GM20431 (cell line): ENCODE measurements around the gene OGT.
"Not testable (repeated sequence)": the region's sequence is repeated elsewhere in the genome, so short reads cannot be mapped to it uniquely, and the experiment has no call there.

Experiments used
- in situ Hi-C: fragments of 300-500 bp; cut with MseI, MboI; formaldehyde crosslinking; loops from one replicate; pipeline ENCODE4 v1.15.0; 2020; ENCODE audit warnings: low sequenced_read_pairs; ENCODE audit not compliant: unreplicated experiment

OGT gene

GRCh38 chrX:71579136-71579989 is 46.5 kb downstream of the OGT start:
- in situ Hi-C loops: no loop called here

DNA sequence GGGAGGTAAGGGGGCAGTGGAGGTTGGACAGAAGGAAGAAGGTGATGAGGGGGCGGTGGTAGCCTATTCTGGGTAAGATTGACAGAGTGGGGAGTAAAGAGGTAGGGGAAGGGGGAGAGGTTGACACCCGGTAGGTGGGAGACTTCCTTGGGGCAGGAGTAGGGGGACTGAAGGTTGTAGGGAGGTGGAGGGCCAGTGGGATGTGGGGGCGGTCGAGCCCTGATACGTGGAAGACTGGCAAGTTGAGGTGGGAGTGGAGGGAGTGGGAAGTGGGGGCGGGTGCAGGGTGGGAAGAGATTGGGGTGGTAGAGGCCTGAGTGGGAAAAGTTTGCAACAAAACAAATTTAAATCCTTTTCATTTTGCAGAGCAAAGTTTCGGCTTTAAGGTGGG is 47.1 kb downstream of the OGT start:
- in situ Hi-C loops: no loop called here

DNA sequence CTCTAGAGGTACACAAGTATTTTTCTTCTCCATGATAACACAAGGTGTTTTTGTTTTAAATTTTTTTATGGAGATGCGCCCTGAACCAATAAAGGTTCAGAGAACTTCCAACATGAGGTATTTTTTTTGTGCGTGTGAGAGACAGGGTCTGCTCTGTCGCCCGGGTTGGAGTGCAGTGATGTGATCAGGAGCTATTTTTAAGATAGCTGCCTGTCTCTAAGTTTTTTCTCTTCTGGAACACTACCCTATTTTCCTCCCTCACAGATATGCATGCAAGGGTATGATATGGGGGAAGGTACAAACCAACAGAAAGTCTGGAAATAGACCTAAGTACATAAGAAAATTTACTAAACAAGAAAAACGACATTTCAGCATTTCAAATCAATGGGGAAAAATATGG is 48.3 kb downstream of the OGT start:
- in situ Hi-C loops: no loop called here

- in situ Hi-C loops: no loop called here
Measured at GRCh38 chrX:71586929-71587328, 54.0 kb downstream of the OGT start.

DNA sequence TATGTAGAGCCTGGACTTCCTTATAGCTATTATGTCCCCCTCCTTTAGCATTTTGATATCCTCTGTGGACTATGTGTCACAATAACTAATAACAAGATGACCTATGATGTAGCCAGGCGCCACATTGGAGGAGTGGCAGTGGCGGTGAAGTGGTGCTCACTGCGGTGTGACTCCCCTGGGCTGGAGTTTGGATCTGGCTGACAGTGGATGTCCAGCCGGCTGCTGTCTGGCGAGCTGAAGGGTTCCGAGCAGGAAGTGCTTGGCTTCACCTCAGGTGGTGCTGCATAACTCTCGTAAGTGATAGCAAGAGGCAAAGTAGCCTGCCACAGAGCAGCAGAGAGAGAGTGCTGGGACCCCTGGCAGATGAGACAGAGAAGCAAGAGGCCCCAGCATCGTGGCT is 60.3 kb downstream of the OGT start:
- in situ Hi-C loops: not testable (repeated sequence)

DNA sequence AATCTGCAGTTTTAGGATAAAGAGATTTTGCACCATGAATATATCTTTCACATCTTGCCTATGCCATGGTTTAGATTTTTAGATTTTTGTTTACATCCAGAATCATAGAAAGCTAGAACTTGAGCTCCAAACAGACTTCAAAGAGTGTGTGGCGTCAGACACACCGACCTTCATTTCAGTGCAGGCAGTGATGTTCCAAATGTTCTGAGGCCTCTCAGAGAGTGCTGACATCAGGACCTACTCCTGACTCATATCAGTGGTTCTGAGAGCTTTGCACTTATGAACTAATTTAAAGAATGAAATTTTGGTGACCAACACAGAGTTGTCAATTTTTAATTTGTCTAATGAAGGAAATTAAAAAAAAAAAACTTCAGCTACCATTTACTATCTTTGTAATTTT is 67.1 kb downstream of the OGT start:
- in situ Hi-C loops: no loop called here

GRCh38 chrX:71603618-71604017 is 70.7 kb downstream of the OGT start:
- in situ Hi-C loops: no loop called here

DNA sequence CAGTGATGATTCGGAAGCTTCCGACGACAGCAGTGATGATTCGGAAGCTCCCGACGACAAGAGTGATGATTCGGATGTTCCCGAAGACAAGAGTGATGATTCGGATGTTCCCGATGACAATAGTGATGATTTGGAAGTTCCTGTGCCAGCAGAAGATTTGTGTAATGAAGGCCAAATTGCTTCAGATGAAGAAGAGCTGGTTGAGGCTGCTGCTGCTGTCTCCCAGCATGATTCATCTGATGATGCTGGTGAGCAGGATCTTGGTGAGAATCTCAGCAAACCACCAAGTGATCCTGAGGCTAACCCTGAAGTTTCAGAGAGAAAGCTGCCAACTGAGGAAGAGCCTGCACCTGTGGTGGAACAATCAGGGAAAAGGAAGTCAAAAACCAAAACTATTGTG is 71.2 kb downstream of the OGT start:
- in situ Hi-C loops: no loop called here

DNA sequence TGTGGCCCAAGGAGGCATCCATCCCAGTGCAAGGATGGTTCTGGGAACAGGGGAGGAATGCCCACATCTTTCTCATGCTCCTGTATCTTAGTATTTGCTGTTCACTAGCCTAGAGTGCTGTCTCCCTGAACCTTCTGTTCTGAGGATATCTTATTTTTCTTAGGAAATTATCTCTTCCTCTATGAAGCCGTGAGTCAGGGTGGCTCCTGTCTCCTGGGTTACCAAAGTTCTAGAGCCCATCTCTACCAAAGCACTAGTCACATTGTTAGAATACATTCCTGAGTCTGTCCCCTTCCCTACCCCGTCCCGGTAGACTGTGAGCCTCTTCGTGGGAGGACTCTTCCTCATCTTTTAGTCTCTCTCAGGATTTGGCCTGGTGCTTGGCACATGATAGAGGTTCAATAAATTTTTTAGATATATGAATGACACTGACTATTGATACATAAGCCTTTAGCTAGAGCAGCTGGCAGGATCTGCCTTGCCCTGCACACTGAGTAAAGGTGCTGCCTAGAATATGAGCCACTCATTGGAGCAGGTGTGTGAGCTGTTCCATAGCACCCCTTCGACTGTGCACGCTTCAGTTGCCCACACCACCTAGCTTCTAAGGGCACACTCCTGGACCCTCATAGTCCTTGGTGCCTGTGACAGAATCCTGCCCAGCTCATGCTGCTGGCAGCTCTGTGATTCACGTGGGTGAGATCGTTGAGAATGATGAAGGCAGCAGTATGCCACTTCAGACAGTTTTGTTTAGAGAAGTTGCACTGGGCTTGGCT is 72.1 kb downstream of the OGT start:
- in situ Hi-C loops: no loop called here

GRCh38 chrX:71606536-71607216 is 73.8 kb downstream of the OGT start:
- in situ Hi-C loops: no loop called here

GRCh38 chrX:71607488-71607887 is 74.6 kb downstream of the OGT start:
- in situ Hi-C loops: no loop called here

DNA sequence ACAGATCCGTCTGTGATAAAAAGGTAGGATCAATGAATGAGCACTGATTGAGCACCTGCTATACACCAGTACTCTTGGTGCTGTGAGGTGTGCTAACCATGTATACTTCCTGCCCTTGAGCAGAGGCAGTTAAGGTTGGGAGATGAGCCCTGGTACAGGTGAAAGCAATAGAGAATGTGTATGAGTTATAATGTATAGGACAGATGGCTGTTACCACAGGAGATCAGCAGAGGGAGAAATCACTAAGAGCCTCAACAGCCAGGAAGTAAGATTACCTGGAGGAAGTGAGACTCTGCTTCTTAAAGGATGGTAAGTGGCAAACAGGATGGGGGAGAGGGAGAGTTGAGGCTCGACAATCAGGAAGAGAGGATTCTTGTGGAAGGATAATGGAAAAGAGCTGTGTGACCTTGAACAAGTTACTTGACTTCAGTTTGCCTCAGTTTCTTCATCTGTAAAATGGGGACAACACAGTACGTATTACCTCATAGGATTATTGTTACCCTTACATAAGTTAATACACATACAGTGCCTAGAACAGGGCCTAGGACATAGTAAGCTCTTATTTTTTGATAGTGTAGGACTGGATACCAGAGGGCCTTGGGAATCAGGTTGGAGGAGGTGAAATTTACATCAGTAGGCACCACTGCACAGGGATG is 76.3 kb downstream of the OGT start:
- in situ Hi-C loops: no loop called here

DNA sequence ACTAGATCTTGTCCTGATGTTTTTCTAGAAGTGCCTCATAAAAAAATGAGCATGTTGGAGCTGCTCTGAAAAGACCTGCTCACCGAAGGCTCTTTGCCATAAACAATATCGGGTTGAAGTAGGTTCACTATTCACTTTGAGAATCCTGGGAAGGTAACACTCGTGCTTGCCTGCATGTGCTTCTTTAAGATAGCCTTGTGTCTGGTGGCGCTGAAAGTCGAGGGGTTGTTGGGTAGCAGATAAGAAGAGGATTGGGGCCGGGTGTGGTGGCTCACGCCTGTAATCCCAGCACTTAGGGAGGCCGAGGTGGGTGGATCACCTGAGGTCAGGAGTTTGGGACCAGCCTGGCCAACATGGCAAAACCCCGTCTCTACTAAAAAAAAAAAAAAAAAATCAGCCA is 78.8 kb downstream of the OGT start:
- in situ Hi-C loops: not testable (repeated sequence)

DNA sequence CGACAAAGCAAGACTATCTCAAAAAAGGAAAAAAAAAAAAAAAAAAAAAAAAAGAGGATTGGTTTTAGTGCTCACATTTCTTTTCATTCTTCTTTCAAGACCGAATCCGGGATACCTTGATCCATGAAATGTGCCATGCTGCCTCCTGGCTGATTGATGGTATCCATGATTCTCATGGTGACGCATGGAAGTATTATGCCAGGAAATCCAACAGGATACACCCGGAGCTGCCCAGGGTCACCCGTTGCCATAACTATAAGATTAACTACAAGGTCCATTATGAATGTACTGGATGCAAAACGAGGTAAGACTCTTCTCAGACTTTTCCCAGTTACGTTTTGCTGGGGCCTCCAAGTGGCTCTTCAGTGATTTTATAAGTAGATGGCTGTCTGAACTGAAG is 79.4 kb downstream of the OGT start:
- in situ Hi-C loops: no loop called here

GRCh38 chrX:71615056-71615455 is 82.2 kb downstream of the OGT start:
- in situ Hi-C loops: no loop called here

DNA sequence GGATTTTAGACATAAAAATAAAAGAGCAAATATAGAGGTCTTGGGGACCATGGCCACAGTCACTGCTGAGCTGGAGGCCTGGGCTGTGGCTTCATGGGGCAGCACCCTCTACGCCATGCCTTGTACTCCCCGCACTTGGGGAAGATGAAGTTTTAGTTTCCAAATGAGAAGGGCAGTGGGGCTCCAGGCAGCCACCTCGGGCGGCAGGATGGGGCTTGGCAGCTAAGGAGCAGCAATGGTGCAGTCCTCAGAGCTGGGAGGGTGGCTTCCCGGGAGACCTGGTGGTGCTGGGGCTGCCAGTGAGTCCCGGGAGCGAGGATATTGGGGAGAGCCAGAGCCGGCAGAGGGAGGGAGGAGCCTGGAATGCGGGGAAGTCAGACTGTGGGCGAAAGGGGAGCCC is 83.0 kb downstream of the OGT start:
- in situ Hi-C loops: no loop called here

GRCh38 chrX:71616672-71617529 is 84.0 kb downstream of the OGT start:
- in situ Hi-C loops: no loop called here

DNA sequence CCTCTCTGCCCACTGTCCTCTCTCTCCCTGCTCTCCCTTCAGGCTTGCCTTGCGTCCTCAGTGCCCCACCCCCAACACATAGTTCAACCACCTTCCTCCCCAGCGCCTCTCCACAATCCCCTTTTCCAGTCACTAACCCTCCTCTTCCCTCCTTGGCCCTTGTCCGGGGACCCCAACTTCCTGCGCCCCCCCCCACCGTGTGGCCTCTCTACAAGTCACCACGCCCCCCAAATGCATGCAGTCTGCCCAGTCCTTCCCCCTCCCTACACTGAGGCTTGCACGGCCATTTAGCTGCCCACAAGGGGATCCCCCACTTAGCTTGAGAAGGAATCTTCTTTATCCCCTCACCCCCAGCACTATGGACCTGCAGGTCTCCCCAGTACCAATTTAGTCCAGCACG is 84.8 kb downstream of the OGT start:
- in situ Hi-C loops: no loop called here

GRCh38 chrX:71618303-71618721 is 85.4 kb downstream of the OGT start, which contains the start of gene CXCR3:
CXCR3 (minus strand) TSS chrX:71618511; CDS start chrX:71618449, 62 bp downstream.
- in situ Hi-C loops: no loop called here
